ENCODE results near the gene HYAL3. TPM values are rescaled to one million over a fixed set of nuclear protein-coding genes. Genes with fewer than 3 reads are reported as not detected.

HYAL3 gene
- total and polyA plus RNA-seq, 2 of the 13 experiments (the other 11 are each of a cell fraction or from before 2014, with no cell fraction given): 5.5 to 10.4 TPM

GRCh38 chr3:50327943-50328691 is 28.9 kb upstream of the HYAL3 start, which contains the start of gene TUSC2 (continued):
- TF ChIP-seq ZNF687 (CRISPR knock-in tag; IDR thresholded peaks at IDR 0.05) (peak; percentile 90), ZNF567 (CRISPR knock-in tag; IDR thresholded peaks at IDR 0.05; ENCODE audit: borderline replicate concordance) (no peak), TFE3 (CRISPR knock-in tag; IDR thresholded peaks at IDR 0.05) (no peak), ZNF770 (CRISPR knock-in tag; IDR thresholded peaks at IDR 0.05) (peak; percentile 48; the same call in 1 of the 2 replicates), MIER2 (CRISPR knock-in tag; IDR thresholded peaks at IDR 0.05) (no peak), ZNF160 (CRISPR knock-in tag; IDR thresholded peaks at IDR 0.05) (no peak), ELF3 (CRISPR knock-in tag; IDR thresholded peaks at IDR 0.05) (0 out of 2 replicates have a peak, but pooled peaks have one; percentile 38), ZFX (CRISPR knock-in tag; IDR thresholded peaks at IDR 0.05; ENCODE audit: low read depth) (peak; percentile 72), ZFP82 (CRISPR knock-in tag; IDR thresholded peaks at IDR 0.05; ENCODE audit: borderline replicate concordance) (no peak), FOXK1 (CRISPR knock-in tag; IDR thresholded peaks at IDR 0.05; ENCODE audit: borderline replicate concordance, low read depth) (0 out of 2 replicates have a peak, but pooled peaks have one; percentile 61), ARID5B (CRISPR knock-in tag; IDR thresholded peaks at IDR 0.05) (peak; percentile 12; the same call in 1 of the 2 replicates), CEBPB (IDR thresholded peaks at IDR 0.05; ENCODE audit: borderline replicate concordance, low read depth, low read length) (peak; percentile 59; the same call in 1 of the 2 replicates), MNT (IDR thresholded peaks at IDR 0.05) (peak; percentile 46), ZNF644 (CRISPR knock-in tag; IDR thresholded peaks at IDR 0.05; ENCODE audit: low read depth) (no peak), KLF6 (CRISPR knock-in tag; IDR thresholded peaks at IDR 0.05) (no peak)
